K562 (cell line): ENCODE data around the gene SLC22A7. TPM values are rescaled to one million over a fixed set of nuclear protein-coding genes. Genes with fewer than 3 reads are reported as not detected.

ENCODE experiments used
- ATAC-seq: fragments of 200-7000 bp; cut with Tn5 transposase; 3 replicates; pipeline ENCODE4 v1.9.1; 2020; ENCODE audit warnings: moderate library complexity
- BruUV-seq: library from RNA; stranded (reverse); fragments of 400-500 nt; replicated peaks from 2 replicates; lab custom pipeline; 2021; lab: Mats Ljungman, UMichigan
- CTCF ChIA-PET: fragments of 300-600 bp; formaldehyde crosslinking; extraction: SDS; loops from one replicate; lab custom pipeline; 2021; ENCODE audit warnings: low intra/inter-chr PET ratio; lab: Yijun Ruan, JAX
- POLR2A ChIA-PET: fragments of 300-600, 350-650 bp; sonication (Branson Sonifier 250); formaldehyde crosslinking; extraction: SDS; loops from one replicate; lab custom pipeline; 2021; ENCODE audit warnings: antibody characterized with exemption, inconsistent platforms; lab: Yijun Ruan, JAX
- DNase-seq, 4 experiments: peaks; one replicate each; pipeline versions ENCODE4 v3.0.0 to v3.0.0-alpha.2; 2011 to 2018; ENCODE audit warnings: low spot score in 3 of 4, mixed read lengths in 3 of 4; ENCODE audit errors: extremely low read depth in 1 of 4
- FAIRE-seq: peaks from 2 replicates; lab custom pipeline; 2011; peaks lifted over from hg19 to GRCh38; lab: Jason Lieb, UNC
- H2AFZ ChIP-seq: 2 replicates; pipeline ENCODE4 v1.6.0; 2011; ENCODE audit warnings: low read depth, low read length, control low read depth, inconsistent platforms
- H3K27ac ChIP-seq: fragments of 200-600 bp; 3 replicates; pipeline ENCODE4 v1.8.0; 2011; ENCODE audit warnings: low read depth, mild to moderate bottlenecking, control low read depth, inconsistent platforms, low read length, moderate library complexity, mixed read lengths; ENCODE audit errors: extremely low read depth
- H3K27me3 ChIP-seq, 2 experiments: fragments of 300-600 bp in 1 of 2; 2 replicates in 1 of 2; 3 replicates in 1 of 2; pipeline versions ENCODE4 v1.6.0 to v1.8.0; 2011; ENCODE audit warnings: inconsistent platforms in 2 of 2, low read length in 2 of 2, mild to moderate bottlenecking in 1 of 2, mixed read lengths in 1 of 2, moderate library complexity in 1 of 2; ENCODE audit not compliant: control insufficient read depth in 2 of 2, insufficient read depth in 2 of 2
- H3K36me3 ChIP-seq: fragments of 300-600 bp; 3 replicates; pipeline ENCODE4 v1.8.0; 2011; ENCODE audit warnings: mild to moderate bottlenecking, low read length, inconsistent platforms; ENCODE audit not compliant: control insufficient read depth, insufficient read depth
- H3K4me1 ChIP-seq, 2 experiments: fragments of 200-600 bp in 1 of 2; replicated peaks in 1 of 2; 2 replicates in 1 of 2; 3 replicates in 1 of 2; pipeline versions ENCODE4 v1.5.1 to v1.8.0; 2011; ENCODE audit warnings: inconsistent platforms in 2 of 2, low read length in 2 of 2, mild to moderate bottlenecking in 1 of 2, mixed read lengths in 1 of 2, moderate library complexity in 1 of 2; ENCODE audit not compliant: control insufficient read depth in 2 of 2, insufficient read depth in 2 of 2
- H3K4me2 ChIP-seq: 2 replicates; pipeline ENCODE4 v1.6.1; 2011; ENCODE audit warnings: low read length, control low read depth, inconsistent platforms, mixed read lengths; ENCODE audit not compliant: insufficient read depth
- H3K4me3 ChIP-seq: fragments of 200-600 bp; sonication (generic), shearing (Covaris generic); 2 replicates; pipeline ENCODE4 v1.5.1; 2016; ENCODE audit warnings: control low read depth, inconsistent platforms
- H3K79me2 ChIP-seq: fragments of 200-600 bp; 3 replicates; pipeline ENCODE4 v1.8.0; 2011; ENCODE audit warnings: low read length, inconsistent platforms; ENCODE audit not compliant: control insufficient read depth, insufficient read depth
- H3K9ac ChIP-seq, 2 experiments: 2 replicates each; pipeline versions ENCODE4 v1.6.0 to v1.6.1; 2011; ENCODE audit warnings: low read depth in 2 of 2, low read length in 2 of 2, control low read depth in 1 of 2, inconsistent platforms in 1 of 2, mild to moderate bottlenecking in 1 of 2, mixed read lengths in 1 of 2; ENCODE audit not compliant: insufficient read depth in 1 of 2
- H3K9me1 ChIP-seq: one replicate; pipeline ENCODE4 v1.6.0; 2011; ENCODE audit warnings: inconsistent platforms, mild to moderate bottlenecking, low read length, moderate library complexity; ENCODE audit not compliant: control insufficient read depth, insufficient read depth
- H3K9me3 ChIP-seq: replicated peaks from 2 replicates; pipeline ENCODE4 v1.5.1; 2011; ENCODE audit warnings: low read depth, low read length, inconsistent platforms; ENCODE audit not compliant: control insufficient read depth, insufficient read depth
- H4K20me1 ChIP-seq: replicated peaks from 2 replicates; pipeline ENCODE4 v1.6.1; 2011; ENCODE audit warnings: low read length, inconsistent platforms, mixed read lengths; ENCODE audit not compliant: control insufficient read depth, insufficient read depth
- ATF1 ChIP-seq, 2 experiments: fragments of 450-650 bp in 1 of 2; IDR thresholded peaks; 2 replicates each; pipeline ENCODE4 v1.6.1; 2016; ENCODE audit warnings: missing compliant biosample characterization in 1 of 2, missing genetic modification characterization in 1 of 2
- ATF7 ChIP-seq: fragments of 450-650 bp; IDR thresholded peaks from 2 replicates; pipeline ENCODE4 v1.7.1; 2014; ENCODE audit warnings: mild to moderate bottlenecking, moderate library complexity
- CCAR2 ChIP-seq: fragments of 200-400 bp; formaldehyde crosslinking; IDR thresholded peaks from 2 replicates; pipeline ENCODE4 v1.6.1; 2017; ENCODE audit warnings: mild to moderate bottlenecking, low read depth, low read length
- ERF ChIP-seq: fragments of 450-650 bp; formaldehyde crosslinking; IDR thresholded peaks from 2 replicates; pipeline ENCODE4 v1.4.0; 2020; ENCODE audit warnings: mild to moderate bottlenecking, mixed read lengths
- FOXA1 ChIP-seq: fragments of 450-650 bp; IDR thresholded peaks from 2 replicates; pipeline ENCODE4 v1.6.1; 2016; ENCODE audit warnings: mild to moderate bottlenecking, borderline replicate concordance
- FOXK2 ChIP-seq, 2 experiments: fragments of 450-650 bp; IDR thresholded peaks in 1 of 2; conservative IDR thresholded peaks in 1 of 2; 2 replicates each; pipeline ENCODE4 v1.6.1; 2016; ENCODE audit warnings: low read depth in 2 of 2, mild to moderate bottlenecking in 1 of 2
- GTF2E2 ChIP-seq: fragments of 200-800 bp; sonication (Bioruptor generic); IDR thresholded peaks from 2 replicates; pipeline ENCODE4 v1.6.1; 2016; ENCODE audit warnings: missing genetic modification characterization, missing compliant biosample characterization
- ILF3 ChIP-seq: fragments of 450-650 bp; IDR thresholded peaks from 2 replicates; pipeline ENCODE4 v1.6.1; 2018; ENCODE audit warnings: antibody characterized with exemption, mild to moderate bottlenecking, moderate library complexity, borderline replicate concordance
- NRF1 ChIP-seq, 2 experiments: fragments of 450-650 bp; IDR thresholded peaks in 1 of 2; conservative IDR thresholded peaks in 1 of 2; 2 replicates each; pipeline ENCODE4 v1.6.1; 2014; ENCODE audit warnings: mild to moderate bottlenecking in 2 of 2
- RFX5 ChIP-seq: IDR thresholded peaks from 2 replicates; pipeline ENCODE4 v1.6.1; 2011; ENCODE audit warnings: low read depth, mild to moderate bottlenecking, improper control_type of control experiment, low read length
- SAFB2 ChIP-seq: fragments of 200-400 bp; formaldehyde crosslinking; IDR thresholded peaks from 2 replicates; pipeline ENCODE4 v1.6.1; 2018; ENCODE audit warnings: borderline replicate concordance, low read length, low read depth, moderate library complexity; ENCODE audit not compliant: severe bottlenecking
- SUPT5H ChIP-seq: fragments of 450-650 bp; IDR thresholded peaks from 2 replicates; pipeline ENCODE4 v1.6.1; 2016
- TAL1 ChIP-seq: fragments of 450-650 bp; IDR thresholded peaks from 2 replicates; pipeline ENCODE4 v1.6.1; 2016; ENCODE audit warnings: mild to moderate bottlenecking
- U2AF2 ChIP-seq: fragments of 200-400 bp; formaldehyde crosslinking; optimal IDR thresholded peaks from 2 replicates; pipeline ENCODE3; 2017; ENCODE audit warnings: low read depth, mild to moderate bottlenecking, low read length
- ZBTB40 ChIP-seq, 2 experiments: fragments of 450-650 bp in 1 of 2; sonication (generic) in 1 of 2; formaldehyde crosslinking in 1 of 2; IDR thresholded peaks; 2 replicates each; pipeline versions ENCODE4 v1.7.1 to v1.9.0; 2016 to 2022; ENCODE audit warnings: inconsistent platforms in 1 of 2, mild to moderate bottlenecking in 1 of 2, missing genetic modification reagents in 1 of 2
- WGBS: fragments of 100-300 bp; shearing (Covaris generic); methylation state at CpG from one replicate; pipeline ENCODE4 v1.1.6; 2016; ENCODE audit warnings: low coverage, mixed read lengths; ENCODE audit not compliant: insufficient coverage; ENCODE audit errors: missing lambda C conversion rate; 5-methylcytosine and 5-hydroxymethylcytosine counted together
- in situ Hi-C: fragments of 300-500 bp; cut with MboI; formaldehyde crosslinking; loops from 4 replicates; pipeline ENCODE4 v1.15.0; 2018; ENCODE audit warnings: inconsistent platforms, mixed read lengths
- intact Hi-C: fragments of 100-400 bp; cut with micrococcal nuclease; formaldehyde crosslinking; loops from 2 replicates; pipeline ENCODE4 v1.14.2; 2022
- polyA plus RNA-seq, 8 experiments: library from polyadenylated mRNA; depleted of rRNA in 4 of 8; stranded (reverse) in 5 of 8; unstranded in 3 of 8; fragments of >200 nt; fragmentation: Nextera tagmentation in 2 of 8; fragmentation: Illumina TruSeq in 1 of 8; extraction: Ambion mirVana in 2 of 8; extraction: Trizol in 1 of 8; gene quantifications; 2 replicates each; pipeline versions ENCODE4 v1.2.1 to v1.2.3, GENCODE V29; 2011 to 2014; ENCODE audit warnings: inconsistent platforms in 1 of 8, missing spikeins in 1 of 8
- total RNA-seq, 7 experiments: library from RNA; depleted of rRNA in 6 of 7; stranded (reverse); fragments of >200 nt in 6 of 7; fragmentation: Illumina TruSeq in 2 of 7; extraction: Trizol in 2 of 7; gene quantifications; 2 replicates each; pipeline versions ENCODE4 v1.2.1 to v1.2.3, GENCODE V29; 2011 to 2021; ENCODE audit warnings: low replicate concordance in 1 of 7

Gene SLC22A7
- total and polyA plus RNA-seq, 9 of the 15 experiments (the other 6 are each of a cell fraction or from before 2014, with no cell fraction given) = not detected

- ChIA-PET CTCF (no interaction called here), POLR2A (interaction anchor here (0.8 to 1.1 kb wide), 2 partner anchors 10 to 24 kb away, joined by 4 read pairs; no protein-coding TSS in a partner anchor)
- H4K20me1 ChIP-seq = no peaks in the 10 kb centered on the region
- no peaks in the 10 kb centered on the region for H3K79me2 ChIP-seq
- BruUV-seq = no TSS peak
- H3K4me1 ChIP-seq = peaks cover 14 to 21% of the 10 kb centered on the region in 2 experiments
- FAIRE-seq (no peak), ATAC-seq (no peak), DNase-seq (no peak)
- intact Hi-C loops = no loop called here
- in situ Hi-C loops = no loop called here
- 71% methylated on average over 2 of the region's 2 CpGs for WGBS
- H3K9me1 ChIP-seq = peaks cover 3% of the 10 kb centered on the region
- H3K36me3 ChIP-seq = no peaks in the 10 kb centered on the region
- H3K27ac ChIP-seq = no peak overlapping the region
- H3K4me3 ChIP-seq = no peak overlapping the region
- peak overlapping the region; percentile 71; the same call in 1 of the 2 replicates for H2AFZ ChIP-seq
- no peak overlapping the region for H3K9ac ChIP-seq
- peaks cover 3 to 6% of the 10 kb centered on the region in 2 experiments; a peak in 2 of 5 replicates for H3K27me3 ChIP-seq
- no peak overlapping the region for H3K4me2 ChIP-seq
- H3K9me3 ChIP-seq = no peaks in the 10 kb centered on the region
- TF ChIP-seq ILF3 = no peak
- peak; percentile 42; the same call in 1 of the 2 replicates for TF ChIP-seq ATF7
- no peak for TF ChIP-seq GTF2E2 (tag)
- TF ChIP-seq U2AF2 = no peak
- TF ChIP-seq ERF (CRISPR knock-in tag) = no peak
- TF ChIP-seq RFX5 = no peak
- TF ChIP-seq ZBTB40 (IDR thresholded peaks at IDR 0.05) = no peak
- no peak for TF ChIP-seq ZBTB40 (CRISPR knock-in tag; IDR thresholded peaks at IDR 0.05)
- no peak for TF ChIP-seq SUPT5H
- TF ChIP-seq CCAR2 = no peak
- TF ChIP-seq ATF1 (CRISPR knock-in tag; IDR thresholded peaks at IDR 0.05) = no peak
- peak; percentile 22; the same call in 1 of the 2 replicates for TF ChIP-seq ATF1 (tag; IDR thresholded peaks at IDR 0.05)
- TF ChIP-seq SAFB2 = no peak
- TF ChIP-seq TAL1 = no peak
- no peak for TF ChIP-seq NRF1 (conservative IDR thresholded peaks at IDR 0.05 in 1 of 2, IDR thresholded peaks at IDR 0.05 in 1 of 2)
- TF ChIP-seq FOXA1 = no peak
- no peak for TF ChIP-seq FOXK2 (conservative IDR thresholded peaks at IDR 0.05 in 1 of 2, IDR thresholded peaks at IDR 0.05 in 1 of 2; ENCODE audit: low read depth in 2 of 2)
These were observed 12.1 kb downstream of the SLC22A7 start for GRCh38 chr6:43310134-43310533.
